NCI-H1417 treated with DMSO at 0.1 percent for 48 hours (cell line): ENCODE results near the gene FREM1.

Source experiments
- DNase-seq: peaks from one replicate; lab custom pipeline; 2025; lab: John Stamatoyannopoulos, UW

Gene FREM1

DNA sequence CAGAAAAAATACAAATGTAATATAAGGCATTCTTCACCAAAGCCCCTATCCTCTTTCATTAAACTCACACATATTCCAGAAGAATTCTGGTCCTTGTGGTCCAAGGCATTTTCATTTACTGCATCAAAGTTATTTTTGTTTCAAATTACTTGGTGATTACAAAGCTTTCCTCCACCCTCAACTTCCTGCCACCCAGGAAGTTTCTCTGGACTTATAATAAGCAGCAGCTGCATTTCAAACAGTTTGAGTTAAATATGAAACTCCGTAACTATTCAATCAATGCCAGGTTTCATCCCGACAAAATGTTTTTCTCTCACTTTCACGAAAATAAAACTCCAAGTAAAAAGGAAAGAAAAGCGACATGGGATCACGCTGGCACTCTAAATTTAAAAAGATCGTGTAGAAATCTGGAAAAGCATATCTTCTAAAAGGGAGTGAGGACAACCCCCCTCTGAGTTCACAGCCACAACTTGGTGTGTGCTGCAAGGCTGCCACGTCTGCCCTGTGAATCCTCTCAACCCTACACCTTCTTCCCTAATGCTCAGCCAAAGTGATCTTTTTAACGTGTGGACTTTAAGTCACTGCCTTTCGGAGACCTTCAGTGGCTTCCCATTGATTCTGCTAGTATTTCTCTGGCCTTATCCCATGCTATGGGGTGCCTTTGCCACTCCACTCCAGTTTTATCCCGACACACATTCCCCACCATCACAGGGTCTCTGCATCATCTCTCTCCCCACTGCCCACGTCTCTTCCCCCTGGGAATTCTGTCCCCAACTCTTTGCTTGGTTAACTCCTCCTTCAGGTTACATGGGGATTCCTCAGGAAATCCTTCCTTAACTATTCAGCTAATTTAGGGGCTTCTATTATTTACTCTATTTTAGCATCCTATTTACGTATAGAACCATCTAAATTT is 96.6 kb downstream of the FREM1 start:
- no peak for DNase-seq

DNA sequence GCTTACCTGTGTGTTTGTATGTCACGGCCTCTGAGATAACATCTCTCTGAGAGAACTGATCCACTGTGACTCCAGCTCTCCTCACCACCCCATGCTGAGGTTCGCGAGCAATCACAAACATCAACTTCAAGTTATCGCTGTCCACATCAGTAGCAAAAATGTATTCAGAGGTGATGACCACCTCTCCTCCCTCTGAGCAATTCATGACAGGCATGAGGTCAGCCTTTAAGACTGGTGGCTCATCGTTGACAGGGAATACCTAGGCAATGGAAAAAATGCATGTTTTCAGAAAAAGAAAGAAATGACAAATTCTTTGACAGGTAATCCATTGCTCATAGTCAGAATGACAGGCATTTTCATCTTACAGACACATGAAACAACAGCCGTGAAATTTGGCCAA is 97.4 kb downstream of the FREM1 start:
- DNase-seq: no peak

DNA sequence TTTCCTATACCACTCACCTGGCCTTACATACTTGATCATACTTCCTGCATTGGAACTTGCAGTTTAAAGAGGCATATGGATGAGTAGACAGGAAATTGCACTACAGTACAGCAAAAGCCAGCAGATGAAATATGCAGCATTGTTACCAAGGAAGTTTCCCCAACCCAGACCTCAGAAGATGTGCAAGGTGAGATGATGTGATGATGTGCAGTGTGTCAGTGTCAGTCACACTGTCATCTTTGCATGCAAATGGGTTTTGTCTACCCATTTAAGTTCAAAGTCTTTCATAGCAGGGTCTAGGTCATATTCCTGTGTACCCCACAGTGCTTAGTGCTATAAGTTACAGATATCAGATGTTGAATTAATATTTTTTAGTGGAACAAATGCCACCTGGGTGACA is 98.4 kb downstream of the FREM1 start:
- no peak for DNase-seq

DNA sequence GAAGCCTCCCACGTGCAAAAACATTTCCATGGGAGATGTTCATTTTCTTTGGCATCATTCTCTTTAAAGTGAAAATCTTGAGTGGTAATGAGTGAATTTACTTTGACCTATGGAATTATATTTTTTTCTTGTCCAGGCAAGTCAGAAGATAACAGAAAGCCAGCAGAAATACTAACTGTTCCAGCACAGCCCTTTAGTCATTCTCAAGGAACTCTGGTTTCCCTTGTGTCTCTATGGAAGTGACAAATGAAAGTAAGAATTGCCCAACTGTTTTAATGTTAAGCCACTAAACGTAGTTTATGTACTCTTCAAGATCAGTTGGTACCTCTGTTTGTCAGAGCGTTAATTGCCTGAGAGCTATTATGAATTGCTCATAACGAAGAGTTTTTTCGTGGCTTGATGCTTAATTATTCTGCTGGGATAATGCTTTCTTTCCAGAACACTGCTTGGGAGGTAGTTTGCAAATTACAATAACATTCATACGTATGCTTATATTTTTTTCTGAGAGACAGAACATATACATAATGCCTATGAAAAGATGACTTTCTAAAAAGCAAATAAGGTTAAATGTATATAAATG is 103.2 kb downstream of the FREM1 start:
- no peak for DNase-seq

DNA sequence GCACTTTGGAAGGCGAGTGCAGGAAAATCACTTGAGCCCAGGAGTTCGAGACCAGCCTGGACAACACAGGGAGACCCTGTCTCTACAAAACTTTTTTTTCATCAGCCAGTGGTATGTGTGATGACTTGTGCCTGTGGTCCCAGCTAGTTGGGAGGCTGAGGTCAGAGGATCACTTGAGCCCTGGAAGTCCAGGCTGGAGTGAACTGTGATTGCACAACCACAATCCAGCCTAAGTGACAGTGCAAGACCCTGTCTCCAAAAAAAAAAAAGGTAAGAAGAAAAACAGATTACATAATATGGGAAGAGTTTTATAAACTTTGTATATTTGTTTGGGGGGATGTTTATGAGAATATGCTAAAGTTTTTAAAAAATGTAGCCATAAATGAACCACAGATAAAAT is 111.2 kb downstream of the FREM1 start:
- no peak for DNase-seq

DNA sequence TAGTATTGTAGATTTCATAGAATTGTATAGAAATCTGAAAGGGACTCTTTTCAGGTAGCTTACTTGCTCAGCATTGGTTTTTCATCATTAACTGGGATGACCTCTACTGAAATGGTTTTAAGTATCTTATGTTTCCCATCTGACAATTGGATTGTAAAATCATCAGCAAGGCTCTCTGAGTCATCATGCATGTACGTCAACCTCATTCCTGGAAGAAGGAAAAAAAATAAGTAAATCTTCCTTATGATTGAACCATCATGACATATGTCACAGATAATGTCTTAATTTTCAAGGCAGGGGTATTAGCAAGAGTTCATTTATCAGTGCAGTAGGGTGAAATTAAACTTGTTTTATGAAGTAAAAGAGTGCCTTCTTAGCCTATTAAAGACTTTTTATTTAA is 112.8 kb downstream of the FREM1 start:
- DNase-seq: no peak

DNA sequence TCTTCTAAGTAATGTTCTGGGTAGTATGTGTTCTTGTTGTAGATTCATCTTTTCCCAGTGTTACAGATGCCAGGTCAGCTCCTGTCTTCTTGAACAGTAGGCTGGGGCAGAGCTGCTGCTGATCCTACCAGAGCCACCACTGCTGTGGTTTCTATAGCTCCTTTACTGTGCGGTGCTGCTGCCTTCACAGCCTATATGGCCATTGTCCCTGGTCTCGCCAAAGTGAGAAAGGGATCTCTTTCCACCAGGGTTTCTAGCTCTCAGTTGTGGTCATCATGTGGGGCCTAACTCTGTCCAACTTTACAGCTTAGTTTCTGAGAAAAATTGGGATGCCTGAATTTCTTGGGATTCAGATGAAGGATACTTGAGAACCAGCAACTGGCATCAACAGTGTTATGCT is 116.8 kb downstream of the FREM1 start:
- DNase-seq: no peak

DNA sequence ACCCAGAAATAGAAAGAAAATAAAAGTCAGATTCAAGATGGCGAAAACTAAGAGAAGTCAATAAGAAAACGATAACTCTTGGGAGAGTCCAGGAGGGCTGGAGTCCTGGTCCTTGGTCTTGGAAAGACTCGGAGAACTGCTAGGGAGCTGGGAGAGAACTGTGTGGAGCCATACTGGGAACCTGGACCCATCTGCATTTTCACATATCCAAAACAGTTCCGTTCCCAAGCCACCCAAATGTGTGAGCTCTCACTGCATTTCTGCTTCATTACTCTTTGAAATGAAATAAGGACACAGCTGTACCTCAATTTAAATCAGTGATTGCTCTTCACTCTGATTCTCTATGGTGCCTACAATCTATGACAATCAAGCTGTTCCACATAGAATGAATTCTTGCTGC is 119.6 kb downstream of the FREM1 start:
- DNase-seq: no peak

DNA sequence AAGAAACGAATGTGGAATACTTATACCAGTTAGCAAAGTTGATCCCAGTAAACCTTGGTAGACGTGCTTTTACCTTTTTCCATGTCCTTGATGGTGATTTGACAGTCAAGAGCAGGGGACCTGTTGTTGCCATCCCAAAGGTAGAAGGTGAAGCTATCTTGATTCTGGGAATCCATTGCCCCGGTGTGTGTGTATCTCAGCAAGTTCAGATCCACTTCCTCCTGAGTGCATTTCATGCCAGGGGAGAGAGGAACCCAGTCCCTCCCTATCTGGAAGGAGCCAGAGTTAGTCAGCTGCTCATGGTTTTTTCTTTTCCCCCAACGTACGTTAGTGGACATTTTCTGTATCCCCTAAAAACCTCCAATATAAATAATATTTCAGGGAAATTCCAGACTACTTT is 121.4 kb downstream of the FREM1 start:
- DNase-seq: no peak

DNA sequence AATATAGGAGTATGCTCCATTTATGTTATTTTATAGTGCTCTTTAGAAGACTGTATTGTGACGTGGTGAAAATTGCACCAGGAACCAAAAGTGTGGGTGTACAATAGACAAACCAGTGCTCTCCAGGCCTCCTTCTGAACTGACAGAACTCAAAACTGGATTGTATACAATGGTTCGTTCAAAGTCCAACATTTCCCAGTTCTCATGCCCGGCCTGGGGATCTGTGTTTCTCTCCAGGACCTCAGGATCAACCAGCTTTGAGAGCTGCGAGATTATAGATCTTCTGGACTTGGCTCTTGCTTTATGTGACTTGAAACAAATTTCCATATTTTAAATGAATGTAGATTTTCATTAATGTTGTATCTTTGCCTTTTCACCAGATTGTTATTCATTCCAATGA is 126.9 kb downstream of the FREM1 start:
- no peak for DNase-seq

DNA sequence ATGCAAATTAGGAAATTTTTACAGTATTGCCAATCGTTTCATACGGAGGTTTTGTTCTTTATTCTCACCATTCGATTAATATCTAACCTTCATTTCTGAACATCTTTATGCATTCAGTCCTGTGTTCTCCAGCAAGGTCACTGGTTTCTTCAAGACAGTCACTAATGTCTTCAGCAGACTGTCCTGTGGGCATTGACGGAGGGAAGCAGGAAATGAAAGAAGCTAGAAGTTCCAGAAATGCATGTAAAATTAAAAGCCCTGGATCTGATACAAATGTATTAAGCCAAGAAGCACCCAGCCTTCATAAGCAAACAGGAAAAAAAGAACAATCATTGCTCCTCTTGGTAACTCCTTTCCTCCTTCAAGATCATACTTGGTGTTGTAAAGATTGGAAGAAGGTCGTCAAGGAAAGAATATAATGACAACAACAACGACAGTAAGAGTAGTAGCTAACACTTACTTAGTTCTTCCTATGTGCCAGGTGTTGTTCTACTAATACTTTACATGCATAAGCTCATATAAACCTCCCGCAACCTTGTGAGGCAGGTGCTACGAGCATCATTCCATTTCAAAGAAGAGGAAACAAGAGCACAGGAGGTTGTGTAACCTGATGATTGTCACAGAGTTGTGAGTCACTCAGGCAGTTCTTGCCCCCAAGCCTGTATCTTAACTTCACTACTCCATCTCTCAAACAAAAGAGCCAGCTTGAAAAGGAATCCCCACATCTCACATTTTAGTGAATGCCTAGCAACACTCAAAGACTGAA is 127.8 kb downstream of the FREM1 start:
- no peak for DNase-seq

DNA sequence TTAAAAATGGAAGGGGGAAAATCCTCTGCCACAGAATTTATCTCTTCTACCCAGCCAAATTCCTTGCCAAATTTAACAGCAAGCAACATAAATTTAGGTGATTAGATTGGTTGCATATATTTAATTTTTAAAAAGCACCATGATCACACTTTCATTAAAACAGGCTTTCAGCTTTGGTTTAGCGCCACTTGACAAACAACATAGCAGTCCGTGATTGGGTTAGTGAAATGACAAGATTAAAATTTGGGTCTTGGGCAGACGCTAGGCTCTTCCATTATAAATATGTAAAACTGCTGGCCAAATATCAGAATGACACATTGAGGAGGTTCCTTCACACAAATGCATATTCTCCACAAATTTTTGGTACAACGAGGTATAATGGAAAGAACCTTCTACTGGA is 129.5 kb downstream of the FREM1 start:
- no peak for DNase-seq

DNA sequence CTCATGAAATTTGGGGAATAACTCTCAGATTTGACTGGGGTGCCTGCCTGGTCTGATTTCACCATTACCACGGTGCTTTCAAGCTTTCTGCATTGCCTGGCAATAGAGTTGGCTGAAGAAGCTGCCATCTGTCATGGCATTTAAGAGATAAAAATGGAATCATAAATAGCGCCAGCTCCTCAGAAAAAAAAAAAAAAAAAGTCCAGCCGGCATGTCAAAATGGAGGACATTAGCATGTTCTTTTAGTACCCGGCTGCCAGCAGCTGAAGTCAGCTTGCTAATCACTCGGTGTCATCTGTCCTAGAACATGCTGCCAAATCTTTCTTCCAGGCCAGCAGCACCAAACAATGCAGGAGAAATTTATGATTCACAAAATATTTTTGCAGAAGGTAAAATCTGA is 130.0 kb downstream of the FREM1 start:
- no peak for DNase-seq

DNA sequence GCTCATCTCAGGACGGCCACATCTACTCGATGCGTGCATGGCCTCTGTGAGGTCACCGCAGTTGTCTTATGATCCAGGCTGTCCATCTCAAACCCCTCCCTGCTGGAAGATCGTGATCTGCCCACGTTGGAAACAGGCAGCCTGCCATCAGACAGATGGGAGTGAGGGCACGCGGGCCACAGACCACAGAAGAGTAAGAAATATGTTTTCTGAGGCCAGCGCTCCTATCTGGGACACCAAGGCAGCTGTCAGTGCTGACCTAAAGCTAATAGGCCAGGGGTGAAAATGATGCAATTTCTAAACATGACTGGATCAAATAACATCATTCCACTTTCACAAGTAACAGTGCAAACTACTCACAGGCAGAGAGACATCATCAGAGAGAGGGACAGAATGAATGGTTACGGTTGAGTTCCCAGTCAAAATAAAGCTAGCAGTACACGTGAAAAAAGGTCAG is 130.6 kb downstream of the FREM1 start:
- no peak for DNase-seq

DNA sequence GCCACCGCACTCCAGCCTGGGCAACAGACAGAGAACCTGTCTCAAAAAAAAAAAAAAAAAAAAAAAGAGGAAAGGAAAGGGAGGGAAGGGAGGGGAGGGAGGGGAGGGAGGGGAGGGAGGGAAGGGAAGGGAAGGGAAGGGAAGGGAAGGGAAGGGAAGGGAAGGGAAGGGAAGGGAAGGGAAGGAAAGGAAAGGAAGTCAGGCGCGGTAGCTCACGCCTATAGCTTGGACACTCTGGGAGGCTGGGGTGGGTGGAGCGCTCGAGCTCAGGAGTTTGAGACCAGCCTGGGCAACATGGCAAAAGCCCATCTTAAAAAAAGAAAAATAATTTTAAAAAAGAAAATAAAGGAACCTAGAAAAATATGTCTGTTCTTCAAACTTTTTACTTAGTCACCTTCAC is 131.7 kb downstream of the FREM1 start:
- no peak for DNase-seq

DNA sequence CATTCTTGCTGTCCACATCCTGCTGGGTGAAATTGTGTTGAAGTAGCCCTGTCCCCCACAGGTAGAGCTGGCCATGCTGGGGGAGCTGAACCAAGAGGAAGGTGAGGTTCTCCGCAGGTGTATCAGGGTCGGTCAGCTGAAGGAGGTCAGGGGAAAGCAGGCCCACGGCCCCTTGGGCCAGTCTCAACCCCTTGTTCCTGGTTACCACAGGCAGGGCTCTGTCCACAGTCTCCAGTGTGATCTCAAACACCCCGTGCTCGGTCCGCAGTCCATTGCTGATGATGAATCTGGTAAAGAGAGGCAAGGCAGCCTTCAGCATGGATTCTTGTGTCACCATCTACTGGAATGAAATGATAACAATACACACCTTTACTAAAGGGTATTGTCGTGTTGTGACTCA is 134.3 kb downstream of the FREM1 start:
- DNase-seq: no peak

DNA sequence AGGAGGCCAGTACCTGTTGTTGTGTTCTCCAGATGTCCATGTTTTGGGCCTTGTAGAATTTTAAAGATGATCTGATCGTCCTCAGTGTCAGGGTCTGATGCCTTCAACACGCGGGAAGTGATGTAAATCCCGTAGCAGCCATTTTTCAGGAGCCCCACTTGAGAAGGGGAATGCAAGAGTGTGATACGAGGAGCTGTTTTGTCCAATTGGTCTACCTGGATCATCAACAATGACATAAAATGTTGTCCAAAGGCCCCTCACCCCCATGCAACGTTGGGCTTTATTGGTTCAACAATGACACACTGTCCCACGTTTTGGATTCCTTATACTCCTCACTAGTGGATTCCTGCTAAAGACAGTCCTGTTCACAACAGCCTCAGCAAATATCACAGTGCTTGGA is 139.6 kb downstream of the FREM1 start:
- DNase-seq: no peak

DNA sequence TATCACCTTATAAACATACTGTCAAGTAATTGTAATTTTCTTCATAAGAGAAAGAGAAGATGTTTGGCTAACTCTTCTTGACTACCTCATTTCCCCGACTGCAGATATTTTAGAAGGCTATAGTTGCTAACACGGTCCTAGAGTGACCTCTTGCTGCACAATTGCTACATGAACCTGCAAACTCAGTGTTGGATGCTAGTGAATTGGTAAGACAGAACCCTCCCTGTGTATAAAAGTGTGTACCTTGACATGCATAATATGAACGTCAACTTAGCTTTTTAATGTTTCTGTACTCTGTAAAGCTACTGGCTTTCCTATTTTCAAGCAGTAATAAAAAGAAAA is 141.0 kb downstream of the FREM1 start:
- DNase-seq: no peak

DNA sequence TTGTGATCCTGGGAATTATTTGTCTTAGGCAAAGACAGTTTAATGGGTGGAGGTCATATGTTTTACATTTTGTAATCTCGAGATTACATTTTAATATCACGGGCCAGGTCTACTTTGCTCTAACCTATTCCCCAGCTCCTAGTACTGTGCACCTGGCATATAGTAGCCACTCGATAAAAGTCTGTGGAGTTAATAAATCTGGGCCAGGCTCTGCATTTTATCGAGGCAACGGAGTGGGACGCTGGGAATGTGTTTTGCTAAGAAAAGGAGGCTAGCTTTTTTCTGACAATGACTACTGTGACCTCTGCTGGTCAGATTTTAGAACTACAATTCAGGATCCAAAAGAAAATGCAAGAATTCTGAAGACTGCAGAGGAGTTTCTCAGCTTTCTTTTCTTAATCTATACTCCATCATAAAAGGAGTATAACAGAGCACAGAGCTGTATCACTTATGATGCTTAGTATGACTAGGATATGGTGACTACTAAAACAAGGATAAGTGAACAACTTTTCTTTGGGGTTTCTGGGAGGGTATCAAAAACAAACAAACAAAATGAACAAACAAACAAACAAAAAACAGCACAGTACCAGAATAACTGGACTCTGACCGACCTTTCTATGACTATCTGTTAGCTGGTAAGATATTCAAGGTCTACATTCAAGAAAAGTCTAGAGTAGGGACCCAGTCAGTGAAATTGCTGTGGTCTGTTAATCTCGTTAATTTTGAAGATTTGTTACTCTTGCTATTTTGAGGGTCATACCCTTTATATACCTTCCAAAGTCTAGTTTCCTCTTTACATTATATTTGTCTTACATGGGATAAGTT is 141.6 kb downstream of the FREM1 start:
- no peak for DNase-seq

DNA sequence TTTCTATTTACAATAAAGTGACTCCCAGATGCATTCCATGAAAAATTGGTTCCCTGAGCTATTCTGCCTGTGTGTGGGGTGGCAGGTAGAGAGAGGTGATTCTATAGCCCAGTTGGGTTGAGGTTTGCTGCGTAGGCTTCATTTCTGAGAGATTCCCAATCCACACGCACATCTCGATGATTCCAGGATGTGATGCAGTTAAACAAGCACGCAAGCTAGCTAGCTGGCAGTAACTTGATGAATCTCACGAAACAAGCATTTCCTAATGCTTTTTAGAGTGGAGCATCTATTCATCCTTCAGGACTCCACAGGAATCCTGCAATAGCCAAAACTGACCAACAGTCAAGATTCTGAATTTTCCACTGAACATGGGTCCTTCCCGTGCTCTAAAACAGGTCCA is 143.9 kb downstream of the FREM1 start:
- DNase-seq: no peak

DNA sequence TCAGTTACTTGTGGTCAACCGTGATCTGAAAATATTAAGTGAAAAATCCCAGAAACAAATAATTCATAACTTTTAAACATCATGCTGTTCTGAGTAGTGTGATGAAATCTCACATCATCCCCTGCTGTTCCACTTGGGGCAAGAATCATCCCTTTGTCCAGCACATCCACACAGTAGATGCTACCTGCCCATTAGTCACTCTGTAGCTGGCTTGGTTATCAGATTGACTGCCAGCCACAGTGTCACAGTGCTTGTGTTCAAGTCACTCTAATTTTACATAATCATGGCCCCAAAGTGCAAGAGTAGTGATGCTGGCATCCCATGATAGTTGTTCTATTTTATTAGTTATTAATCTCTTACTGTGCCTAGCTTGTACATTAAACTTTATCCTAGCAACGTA is 148.6 kb downstream of the FREM1 start:
- DNase-seq: no peak

DNA sequence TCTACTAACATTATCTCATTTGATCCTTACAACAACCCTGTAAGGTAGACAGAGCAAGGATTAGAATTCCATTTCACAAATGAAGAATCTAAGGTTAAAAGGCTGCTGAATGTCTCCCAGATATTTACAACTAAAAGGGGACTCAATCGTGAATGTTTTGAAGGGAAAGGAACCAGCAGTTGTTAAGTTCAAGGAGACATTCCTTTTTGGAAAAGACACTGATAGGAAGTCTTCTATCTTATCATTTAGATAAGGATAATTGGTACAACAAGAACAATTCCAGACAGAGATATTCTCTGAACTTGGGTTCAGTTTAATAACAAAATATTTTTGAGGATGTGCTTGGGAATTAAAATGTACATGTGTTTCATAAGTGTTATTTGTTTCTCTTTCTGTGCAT is 150.2 kb downstream of the FREM1 start:
- no peak for DNase-seq
